ENCODE measurements around the gene C19orf81.

The C19orf81 gene

GRCh38 chr19:50649433-50650391 is at the start of gene C19orf81:
Gene C19orf81 (plus strand): TSS chr19:50649445. CDS start chr19:50649445, 0 bp downstream.
- no peak for TF ChIP-seq CTCF (conservative IDR thresholded peaks at IDR 0.05; ENCODE audit: low read depth, low read length)
- Histone ChIP-seq H3K4me1 (ENCODE audit: low read depth, poor library complexity, severe bottlenecking) (no peaks in the 10 kb centered on the region), H3K79me2 (ENCODE audit: insufficient read depth, low read depth) (no peaks in the 10 kb centered on the region), H2AFZ (ENCODE audit: low read depth) (no peak within 1 kb of the TSS), H4K20me1 (ENCODE audit: insufficient read depth) (no peaks in the 10 kb centered on the region), H3K4me2 (no peak within 1 kb of the TSS), H3K4me3 (IDR thresholded peaks at IDR 0.05; ENCODE audit: insufficient read depth, low read depth, low read length) (no peak within 1 kb of the TSS), H3K27me3 (ENCODE audit: insufficient read depth, low read depth) (no peaks in the 10 kb centered on the region; the same call in 1 of the 2 replicates), H3K36me3 (ENCODE audit: insufficient read depth) (no peaks in the 10 kb centered on the region), H3K9ac (no peak within 1 kb of the TSS), H3K27ac (no peak within 1 kb of the TSS)

GRCh38 chr19:50601407-50602088 is 47.7 kb upstream of the C19orf81 start:
- H3K36me3 ChIP-seq (ENCODE audit: insufficient read depth): no peaks in the 10 kb centered on the region
- H2AFZ ChIP-seq (ENCODE audit: low read depth): no peak overlapping the region
- no peaks in the 10 kb centered on the region for H3K79me2 ChIP-seq (ENCODE audit: insufficient read depth, low read depth)
- TF ChIP-seq CTCF (conservative IDR thresholded peaks at IDR 0.05; ENCODE audit: low read depth, low read length): no peak
- no peaks in the 10 kb centered on the region for H3K4me1 ChIP-seq (ENCODE audit: low read depth, poor library complexity, severe bottlenecking)
- H3K4me3 ChIP-seq (IDR thresholded peaks at IDR 0.05; ENCODE audit: insufficient read depth, low read depth, low read length): no peak overlapping the region
- H3K4me2 ChIP-seq: no peak overlapping the region
- H3K9ac ChIP-seq: no peak overlapping the region
- H3K27me3 ChIP-seq (ENCODE audit: insufficient read depth, low read depth): peaks cover 10% of the 10 kb centered on the region; the same call in 1 of the 2 replicates
- H4K20me1 ChIP-seq (ENCODE audit: insufficient read depth): no peaks in the 10 kb centered on the region
- H3K27ac ChIP-seq: no peak overlapping the region

- Histone ChIP-seq H2AFZ (ENCODE audit: low read depth) (no peak overlapping the region), H3K4me3 (IDR thresholded peaks at IDR 0.05; ENCODE audit: insufficient read depth, low read depth, low read length) (no peak overlapping the region), H3K9ac (no peak overlapping the region), H3K36me3 (ENCODE audit: insufficient read depth) (no peaks in the 10 kb centered on the region), H3K4me2 (no peak overlapping the region), H3K27me3 (ENCODE audit: insufficient read depth, low read depth) (peaks cover 10% of the 10 kb centered on the region; the same call in 1 of the 2 replicates), H4K20me1 (ENCODE audit: insufficient read depth) (no peaks in the 10 kb centered on the region), H3K4me1 (ENCODE audit: low read depth, poor library complexity, severe bottlenecking) (no peaks in the 10 kb centered on the region), H3K27ac (no peak overlapping the region), H3K79me2 (ENCODE audit: insufficient read depth, low read depth) (no peaks in the 10 kb centered on the region)
- no peak for TF ChIP-seq CTCF (conservative IDR thresholded peaks at IDR 0.05; ENCODE audit: low read depth, low read length)
Measured at GRCh38 chr19:50602089-50602422, 47.2 kb upstream of the C19orf81 start.

GRCh38 chr19:50602496-50602895 is 46.7 kb upstream of the C19orf81 start:
- Histone ChIP-seq H3K27ac (no peak overlapping the region), H3K4me1 (ENCODE audit: low read depth, poor library complexity, severe bottlenecking) (no peaks in the 10 kb centered on the region), H3K9ac (no peak overlapping the region), H4K20me1 (ENCODE audit: insufficient read depth) (no peaks in the 10 kb centered on the region), H3K36me3 (ENCODE audit: insufficient read depth) (no peaks in the 10 kb centered on the region), H2AFZ (ENCODE audit: low read depth) (no peak overlapping the region), H3K79me2 (ENCODE audit: insufficient read depth, low read depth) (no peaks in the 10 kb centered on the region), H3K4me3 (IDR thresholded peaks at IDR 0.05; ENCODE audit: insufficient read depth, low read depth, low read length) (no peak overlapping the region), H3K4me2 (no peak overlapping the region), H3K27me3 (ENCODE audit: insufficient read depth, low read depth) (peaks cover 10% of the 10 kb centered on the region; the same call in 1 of the 2 replicates)
- TF ChIP-seq CTCF (conservative IDR thresholded peaks at IDR 0.05; ENCODE audit: low read depth, low read length): no peak
